Measurements from ENCODE around the gene BORCS6. TPM values are rescaled to one million over a fixed set of nuclear protein-coding genes. Genes with fewer than 3 reads are reported as not detected.

The BORCS6 gene
- total and polyA plus RNA-seq, 10 donors, result 9.5 to 16.5 (median 12.3) TPM

DNA sequence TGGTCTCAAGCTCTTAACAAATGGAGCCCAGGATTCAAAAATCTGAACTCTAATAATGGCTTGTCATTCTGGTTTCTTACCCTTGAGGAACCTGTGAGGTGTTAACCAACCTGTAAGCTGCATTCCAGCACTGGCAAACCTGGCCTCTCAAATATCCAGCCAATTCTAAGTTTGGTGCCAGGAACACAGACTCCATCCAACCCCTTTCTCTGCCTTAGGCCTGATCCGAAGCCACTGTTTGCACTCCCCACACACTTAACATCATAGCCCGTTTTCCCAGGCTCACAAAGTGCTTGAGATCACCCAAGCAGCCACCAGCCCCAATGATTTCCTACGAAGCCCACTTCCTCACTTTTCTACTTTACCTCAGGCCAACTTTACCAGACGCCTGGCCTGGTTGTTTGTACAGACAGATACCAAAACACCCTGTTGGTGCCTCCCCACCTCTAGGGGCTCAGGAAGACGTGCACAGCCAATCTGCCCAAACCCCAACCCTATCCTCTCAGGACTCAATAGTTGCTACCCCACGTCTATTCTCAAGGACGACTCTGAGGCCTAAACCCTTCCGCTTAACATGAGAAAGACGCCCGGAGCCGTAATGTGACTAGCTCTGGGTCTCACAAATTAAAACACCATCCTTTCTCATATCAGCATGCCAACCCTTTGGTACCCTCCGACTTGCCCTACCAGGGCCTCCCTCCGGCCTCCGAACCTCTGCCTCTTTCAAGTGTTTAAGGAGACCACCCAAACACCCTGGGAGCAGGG lies 34.6 kb downstream of the BORCS6 start:
- Histone ChIP-seq H3K27ac (peak overlapping the region; percentile 96 to 100 (median 98)), H3K9me3 (no peaks in the 10 kb centered on the region), H3K36me3 (peaks cover 0 to 42% (median 12%) of the 10 kb centered on the region in 6 donors), H3K4me3 (peak overlapping the region; percentile 39 to 79 (median 52)), H3K27me3 (replicated peaks in 1 of 7) (no peaks in the 10 kb centered on the region), H3K4me1 (peaks cover 52 to 93% (median 83%) of the 10 kb centered on the region in 6 donors)
- WGBS, 5 donors, result 44 to 63% (median 58%) methylated on average over 14 of the region's 14 CpGs
- intact Hi-C loops (cut with DNase I; ENCODE audit: low total_unique reads), result no loop called here
- TF ChIP-seq, protein P1, sequence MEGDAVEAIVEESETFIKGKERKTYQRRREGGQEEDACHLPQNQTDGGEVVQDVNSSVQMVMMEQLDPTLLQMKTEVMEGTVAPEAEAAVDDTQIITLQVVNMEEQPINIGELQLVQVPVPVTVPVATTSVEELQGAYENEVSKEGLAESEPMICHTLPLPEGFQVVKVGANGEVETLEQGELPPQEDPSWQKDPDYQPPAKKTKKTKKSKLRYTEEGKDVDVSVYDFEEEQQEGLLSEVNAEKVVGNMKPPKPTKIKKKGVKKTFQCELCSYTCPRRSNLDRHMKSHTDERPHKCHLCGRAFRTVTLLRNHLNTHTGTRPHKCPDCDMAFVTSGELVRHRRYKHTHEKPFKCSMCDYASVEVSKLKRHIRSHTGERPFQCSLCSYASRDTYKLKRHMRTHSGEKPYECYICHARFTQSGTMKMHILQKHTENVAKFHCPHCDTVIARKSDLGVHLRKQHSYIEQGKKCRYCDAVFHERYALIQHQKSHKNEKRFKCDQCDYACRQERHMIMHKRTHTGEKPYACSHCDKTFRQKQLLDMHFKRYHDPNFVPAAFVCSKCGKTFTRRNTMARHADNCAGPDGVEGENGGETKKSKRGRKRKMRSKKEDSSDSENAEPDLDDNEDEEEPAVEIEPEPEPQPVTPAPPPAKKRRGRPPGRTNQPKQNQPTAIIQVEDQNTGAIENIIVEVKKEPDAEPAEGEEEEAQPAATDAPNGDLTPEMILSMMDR (IDR thresholded peaks at IDR 0.05 in 8 of 11, conservative IDR thresholded peaks at IDR 0.05 in 3 of 11), result peak in 1 of 11 experiments; percentile 6
- TF ChIP-seq POLR2A (IDR thresholded peaks at IDR 0.05), result no peak
- peak in 1 of 3 donors; percentile 11 for TF ChIP-seq POLR2AphosphoS5 (IDR thresholded peaks at IDR 0.05)
- DNase-seq, result no peak

DNA sequence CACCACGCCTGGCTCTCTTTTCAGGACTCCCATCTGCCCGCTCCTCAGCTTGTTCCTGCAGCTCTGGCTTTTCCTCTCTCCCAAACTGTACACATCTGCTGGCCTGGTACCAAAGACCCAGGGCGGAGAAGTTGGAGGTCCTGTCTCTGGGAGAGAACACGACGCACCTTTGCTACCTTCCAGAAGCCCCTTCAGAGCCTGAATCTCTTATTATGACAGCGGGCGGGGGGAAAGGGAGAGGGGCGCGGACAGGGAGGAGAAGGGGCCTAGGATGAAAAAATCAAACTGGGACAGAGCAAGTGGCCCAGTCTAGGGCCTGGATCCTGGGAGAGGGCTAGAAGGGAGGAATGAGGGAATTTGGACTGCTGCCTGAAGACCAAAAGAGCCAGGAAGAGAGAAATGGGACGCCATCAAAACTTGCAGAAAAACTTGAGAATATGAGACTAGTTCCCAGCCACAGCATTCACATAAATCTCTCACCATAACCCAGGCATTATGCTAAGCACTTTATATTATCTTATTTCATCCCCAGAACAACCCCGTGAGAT lies 35.3 kb downstream of the BORCS6 start:
- DNase-seq, result no peak
- WGBS, 5 donors, result 51 to 73% (median 54%) methylated on average over 10 to 11 of the region's 11 CpGs

DNA sequence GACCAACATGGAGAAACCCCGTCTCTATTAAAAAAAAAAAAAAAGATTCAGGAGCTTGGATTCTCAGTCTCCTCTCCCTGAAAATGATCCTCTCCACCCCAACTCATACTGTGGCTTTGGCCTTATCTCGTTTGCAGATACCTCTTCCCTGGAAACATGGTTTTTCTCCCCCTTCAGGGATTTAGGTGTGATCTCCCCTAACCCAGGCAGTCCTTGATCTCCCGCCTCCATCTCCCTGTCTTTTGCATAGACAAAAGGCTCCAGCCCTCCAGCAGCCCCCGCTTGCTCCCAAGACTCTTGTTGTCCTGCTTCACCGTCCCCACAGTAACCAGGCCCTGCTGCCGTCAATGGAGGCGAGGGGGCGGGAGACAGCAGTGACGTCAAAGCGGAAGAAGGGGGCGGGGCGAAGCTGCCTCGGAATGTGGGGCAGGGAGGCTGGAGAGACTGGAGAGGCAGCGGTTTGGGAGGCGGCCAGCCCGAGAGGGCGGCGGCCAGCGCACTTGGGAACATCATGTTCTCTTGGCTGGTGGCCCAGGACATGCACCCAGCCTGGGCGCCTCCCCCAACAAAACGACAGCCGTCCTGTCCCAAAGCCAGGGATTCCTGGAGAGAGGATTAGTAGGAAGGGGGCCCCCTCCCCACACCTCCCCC lies 35.9 kb downstream of the BORCS6 start:
- TF ChIP-seq, protein P1 (IDR thresholded peaks at IDR 0.05 in 8 of 11, conservative IDR thresholded peaks at IDR 0.05 in 3 of 11), result no peak
- TF ChIP-seq POLR2A (IDR thresholded peaks at IDR 0.05) (peak in 1 of 3 donors; percentile 67), POLR2AphosphoS5 (IDR thresholded peaks at IDR 0.05) (peak; percentile 97 to 99 (median 97))
- Histone ChIP-seq H3K9me3 (no peaks in the 10 kb centered on the region), H3K4me1 (peaks cover 55 to 93% (median 83%) of the 10 kb centered on the region in 6 donors), H3K36me3 (peaks cover 6 to 42% (median 14%) of the 10 kb centered on the region in 6 donors), H3K27me3 (replicated peaks in 1 of 7) (no peaks in the 10 kb centered on the region), H3K27ac (peak overlapping the region; percentile 96 to 100 (median 98)), H3K4me3 (peak overlapping the region in 7 of 8 donors; percentile 39 to 79 (median 47))
- WGBS, 5 donors, result 8 to 12% (median 9%) methylated on average over 10 to 22 of the region's 22 CpGs
- intact Hi-C loops (cut with DNase I; ENCODE audit: low total_unique reads), result no loop called here
- DNase-seq, result peak; percentile 97

More for the DNA sequence above, 35.3 kb downstream of the BORCS6 start:
- H3K4me1 ChIP-seq, result peaks cover 57 to 93% (median 85%) of the 10 kb centered on the region in 6 donors
- H3K27ac ChIP-seq, result peak overlapping the region; percentile 96 to 100 (median 98)
- TF ChIP-seq, protein P1 (IDR thresholded peaks at IDR 0.05 in 8 of 11, conservative IDR thresholded peaks at IDR 0.05 in 3 of 11), result no peak
- no peak for TF ChIP-seq POLR2A (IDR thresholded peaks at IDR 0.05)
- no peak for TF ChIP-seq POLR2AphosphoS5 (IDR thresholded peaks at IDR 0.05)
- intact Hi-C loops (cut with DNase I; ENCODE audit: low total_unique reads), result no loop called here
- H3K4me3 ChIP-seq, result peak overlapping the region; percentile 39 to 79 (median 52)
- H3K27me3 ChIP-seq (replicated peaks in 1 of 7), result no peaks in the 10 kb centered on the region
- peaks cover under 1 to 42% (median 13%) of the 10 kb centered on the region in 6 donors for H3K36me3 ChIP-seq
- no peaks in the 10 kb centered on the region for H3K9me3 ChIP-seq
